GM12872 (cell line): ENCODE data around the gene PAK6.

Experiments
- TF ChIP-seq, protein P1 (sequence below): IDR thresholded peaks from 3 replicates; pipeline ENCODE4 v1.5.1; 2011; ENCODE audit warnings: low read depth, mild to moderate bottlenecking, low read length, moderate library complexity; ENCODE audit not compliant: insufficient read depth

The PAK6 gene

DNA sequence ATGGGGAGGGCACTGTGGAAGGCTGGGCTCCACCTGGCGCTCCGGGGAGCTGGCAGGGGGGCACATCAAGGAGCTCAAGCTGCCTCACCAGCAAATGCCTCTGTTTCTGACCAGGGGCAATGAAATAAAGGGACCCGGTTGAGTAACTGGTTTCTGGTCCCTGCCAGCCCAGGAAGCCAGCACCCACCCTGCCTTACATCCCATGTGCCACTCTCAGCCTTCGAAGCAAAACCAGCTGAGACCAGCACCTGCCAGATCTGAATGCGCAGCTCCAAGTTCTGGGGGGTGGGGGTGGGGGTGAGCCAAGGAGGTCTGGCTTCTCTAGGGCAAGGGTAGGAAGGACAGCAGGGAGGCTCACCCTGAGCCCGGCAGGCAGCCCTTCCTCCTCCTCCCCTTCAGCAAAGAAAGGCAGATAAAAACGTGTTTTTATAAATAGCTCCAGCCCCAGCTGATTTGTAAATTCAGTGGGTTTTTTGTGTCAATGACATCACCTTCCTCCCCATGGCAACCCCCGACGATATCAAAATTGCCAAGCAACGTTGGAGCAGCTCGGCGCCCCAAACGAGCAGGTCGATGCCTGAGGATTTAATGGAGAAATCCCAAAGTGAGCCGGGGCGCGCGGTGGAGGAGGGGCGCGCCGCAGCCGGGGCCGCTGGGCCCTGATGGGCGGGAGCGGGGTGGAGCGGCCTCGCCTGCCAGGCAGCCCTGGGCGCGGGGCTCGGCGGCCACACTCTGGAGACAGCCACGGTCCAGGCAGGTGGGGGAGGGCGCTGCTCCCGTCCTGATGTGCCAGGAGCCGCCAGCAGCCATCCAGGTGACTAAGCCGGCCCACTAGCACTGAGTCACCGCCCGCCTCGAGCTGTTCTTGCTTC lies at the start of gene PAK6:
PAK6 (plus strand) TSS at position 532 of the 872 bp plus-strand sequence. CDS start 25,723 bp downstream, outside the sequence.
- TF ChIP-seq, protein P1, sequence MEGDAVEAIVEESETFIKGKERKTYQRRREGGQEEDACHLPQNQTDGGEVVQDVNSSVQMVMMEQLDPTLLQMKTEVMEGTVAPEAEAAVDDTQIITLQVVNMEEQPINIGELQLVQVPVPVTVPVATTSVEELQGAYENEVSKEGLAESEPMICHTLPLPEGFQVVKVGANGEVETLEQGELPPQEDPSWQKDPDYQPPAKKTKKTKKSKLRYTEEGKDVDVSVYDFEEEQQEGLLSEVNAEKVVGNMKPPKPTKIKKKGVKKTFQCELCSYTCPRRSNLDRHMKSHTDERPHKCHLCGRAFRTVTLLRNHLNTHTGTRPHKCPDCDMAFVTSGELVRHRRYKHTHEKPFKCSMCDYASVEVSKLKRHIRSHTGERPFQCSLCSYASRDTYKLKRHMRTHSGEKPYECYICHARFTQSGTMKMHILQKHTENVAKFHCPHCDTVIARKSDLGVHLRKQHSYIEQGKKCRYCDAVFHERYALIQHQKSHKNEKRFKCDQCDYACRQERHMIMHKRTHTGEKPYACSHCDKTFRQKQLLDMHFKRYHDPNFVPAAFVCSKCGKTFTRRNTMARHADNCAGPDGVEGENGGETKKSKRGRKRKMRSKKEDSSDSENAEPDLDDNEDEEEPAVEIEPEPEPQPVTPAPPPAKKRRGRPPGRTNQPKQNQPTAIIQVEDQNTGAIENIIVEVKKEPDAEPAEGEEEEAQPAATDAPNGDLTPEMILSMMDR, result no peak

DNA sequence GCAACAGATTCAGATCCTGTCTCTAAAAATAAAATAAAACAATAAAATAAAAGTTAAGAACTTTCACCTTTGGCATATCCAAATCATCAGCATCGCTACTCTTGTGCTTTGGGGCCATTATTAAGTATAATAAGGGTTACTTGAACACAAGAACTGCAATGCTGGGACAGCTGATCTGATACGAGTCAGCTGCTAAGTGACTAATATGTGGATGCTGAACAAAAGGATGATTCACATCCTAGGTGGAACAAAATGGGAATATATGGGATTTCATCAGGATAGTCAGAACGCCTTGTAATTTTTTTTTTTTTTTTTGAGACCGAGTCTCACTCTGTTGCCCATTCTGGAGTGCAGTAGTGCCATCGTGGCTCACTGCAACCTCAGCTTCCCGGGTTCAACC lies 48.3 kb upstream of the PAK6 start:
- TF ChIP-seq, protein P1, result no peak

DNA sequence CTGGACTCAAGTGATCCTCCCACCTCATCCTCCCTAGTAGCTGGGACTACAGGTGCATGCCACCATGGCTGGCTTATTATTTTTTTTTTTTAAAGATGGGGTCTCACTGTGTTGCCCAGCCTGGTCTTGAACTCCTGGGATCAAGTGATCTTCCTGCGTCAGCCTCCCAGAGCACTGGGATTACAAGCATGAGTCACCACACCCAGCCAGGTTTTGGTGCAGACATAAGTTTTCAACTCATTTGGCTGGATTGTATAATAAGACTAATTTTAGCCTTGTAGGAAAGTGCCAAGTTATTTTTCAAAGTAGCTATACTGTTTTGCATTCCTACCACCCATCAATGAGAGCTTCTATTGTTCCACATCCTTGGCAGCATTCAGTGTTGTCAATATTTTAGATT lies 45.9 kb upstream of the PAK6 start:
- TF ChIP-seq, protein P1, result no peak

DNA sequence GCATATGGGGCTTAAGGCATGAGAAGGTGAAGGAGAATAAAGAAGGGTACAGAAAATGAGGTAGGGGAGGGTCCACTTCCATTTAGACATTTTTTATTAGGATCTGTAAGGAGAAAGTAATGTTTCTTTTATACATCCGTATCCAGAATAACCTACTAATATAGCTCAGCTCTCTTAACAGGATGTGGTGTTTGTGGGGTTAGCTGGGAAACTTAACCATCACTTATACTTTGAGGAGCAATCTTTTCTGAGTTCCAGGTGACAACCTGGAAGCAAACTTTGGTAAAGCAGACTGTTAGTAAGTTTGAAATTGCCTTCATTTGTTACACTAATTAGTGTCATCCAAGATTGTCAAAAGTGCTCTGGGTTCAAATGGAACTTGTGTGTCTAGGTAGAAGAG lies 41.4 kb upstream of the PAK6 start:
- TF ChIP-seq, protein P1, result no peak

DNA sequence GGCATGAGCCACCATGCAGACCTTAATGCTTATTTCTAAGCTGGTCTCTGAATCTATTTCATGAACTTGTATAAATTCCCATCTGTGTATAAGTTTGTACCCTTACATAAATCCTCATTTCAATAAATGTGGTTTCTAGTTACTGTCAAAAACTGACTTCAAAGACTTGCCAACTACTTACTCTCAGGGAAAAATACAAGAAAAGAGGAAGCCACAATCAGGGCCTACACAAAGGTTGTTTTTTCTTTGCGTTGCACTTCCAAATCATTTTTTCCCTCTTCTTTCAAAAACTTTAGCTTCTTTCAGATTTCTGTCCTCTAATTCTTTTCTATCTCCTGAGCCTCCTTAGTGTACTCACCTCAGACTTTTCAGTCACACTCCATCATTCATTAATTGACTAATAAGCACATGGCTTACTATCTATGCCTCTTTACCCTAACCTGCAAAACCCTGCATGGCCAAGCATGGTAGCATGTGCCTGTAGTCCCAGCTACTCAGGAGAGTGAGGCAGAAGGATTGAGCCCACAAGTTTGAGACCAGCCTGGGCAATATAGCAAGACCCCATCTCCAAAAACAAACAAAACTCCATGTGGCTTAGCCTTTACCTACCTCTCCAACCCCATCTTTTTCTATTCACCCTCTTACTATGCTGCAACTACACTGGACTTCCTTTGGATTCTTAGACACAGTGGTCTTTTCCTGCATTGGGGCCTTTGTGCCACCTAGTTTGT lies 40.3 kb upstream of the PAK6 start:
- TF ChIP-seq, protein P1, result no peak

DNA sequence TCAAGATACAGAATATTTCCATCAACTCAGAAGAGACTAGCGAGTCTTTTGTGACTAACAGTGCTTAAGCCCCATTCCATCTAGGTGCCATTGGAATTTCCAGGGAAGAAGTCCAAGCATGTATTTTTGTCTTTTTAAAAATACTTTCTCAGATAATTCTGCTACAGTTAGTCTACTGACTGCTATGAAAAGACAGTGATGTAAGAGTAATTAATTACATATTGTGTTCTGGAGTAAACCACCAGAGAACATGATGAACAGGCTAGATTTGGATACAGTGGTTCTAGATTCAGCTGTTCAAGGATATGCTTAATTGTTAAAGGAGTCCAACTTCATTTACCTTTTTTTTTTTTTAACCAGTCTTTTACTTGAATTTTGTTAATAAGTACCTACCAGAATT lies 34.8 kb upstream of the PAK6 start:
- TF ChIP-seq, protein P1, result no peak

DNA sequence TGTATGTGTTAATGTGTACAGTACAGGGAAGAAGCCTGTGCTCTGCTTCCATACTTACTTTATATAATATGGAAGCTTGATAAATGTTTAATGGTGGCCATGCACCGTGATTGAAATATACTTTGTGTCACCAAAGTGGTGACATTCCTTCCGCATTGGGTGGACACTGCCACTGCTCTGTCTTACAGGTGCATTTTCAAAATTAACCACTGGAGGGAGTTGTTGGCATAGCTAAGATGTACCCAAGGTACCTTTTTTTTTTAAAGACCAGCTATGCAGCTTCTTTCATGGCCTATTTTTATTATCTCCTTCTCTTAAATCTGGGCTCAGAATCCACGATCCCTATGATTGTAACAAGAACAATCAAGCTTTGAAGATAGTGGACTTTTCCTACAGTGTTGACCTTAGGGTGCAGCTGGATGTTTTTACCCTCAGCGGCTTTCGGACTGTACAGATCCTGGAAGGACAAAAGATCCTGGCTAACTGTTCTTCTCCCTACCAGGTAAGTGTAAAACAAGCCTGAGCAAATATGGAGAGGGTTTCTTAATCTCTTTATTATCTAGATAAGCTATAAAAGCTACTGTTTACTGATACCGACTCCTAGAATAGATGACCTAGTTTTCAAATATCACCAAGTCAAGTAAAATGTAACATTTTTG lies 21.6 kb upstream of the PAK6 start:
- TF ChIP-seq, protein P1, result peak; percentile 72
